NB4 (cell line): Measurements from ENCODE around the gene PHACTR2.

ENCODE experiments used
- POLR2A ChIP-seq: IDR thresholded peaks from 2 replicates; pipeline ENCODE4 v1.6.1; 2011; ENCODE audit warnings: mild to moderate bottlenecking; ENCODE audit not compliant: insufficient read length; ENCODE audit errors: extremely low read depth
- TF ChIP-seq, protein P1 (sequence below): IDR thresholded peaks from one replicate; pipeline ENCODE4 v1.5.1; 2012; ENCODE audit warnings: low read depth, low read length

GRCh38 chr6:143707697-143708096 lies 29.9 kb downstream of the PHACTR2 start:
- TF ChIP-seq, protein P1, sequence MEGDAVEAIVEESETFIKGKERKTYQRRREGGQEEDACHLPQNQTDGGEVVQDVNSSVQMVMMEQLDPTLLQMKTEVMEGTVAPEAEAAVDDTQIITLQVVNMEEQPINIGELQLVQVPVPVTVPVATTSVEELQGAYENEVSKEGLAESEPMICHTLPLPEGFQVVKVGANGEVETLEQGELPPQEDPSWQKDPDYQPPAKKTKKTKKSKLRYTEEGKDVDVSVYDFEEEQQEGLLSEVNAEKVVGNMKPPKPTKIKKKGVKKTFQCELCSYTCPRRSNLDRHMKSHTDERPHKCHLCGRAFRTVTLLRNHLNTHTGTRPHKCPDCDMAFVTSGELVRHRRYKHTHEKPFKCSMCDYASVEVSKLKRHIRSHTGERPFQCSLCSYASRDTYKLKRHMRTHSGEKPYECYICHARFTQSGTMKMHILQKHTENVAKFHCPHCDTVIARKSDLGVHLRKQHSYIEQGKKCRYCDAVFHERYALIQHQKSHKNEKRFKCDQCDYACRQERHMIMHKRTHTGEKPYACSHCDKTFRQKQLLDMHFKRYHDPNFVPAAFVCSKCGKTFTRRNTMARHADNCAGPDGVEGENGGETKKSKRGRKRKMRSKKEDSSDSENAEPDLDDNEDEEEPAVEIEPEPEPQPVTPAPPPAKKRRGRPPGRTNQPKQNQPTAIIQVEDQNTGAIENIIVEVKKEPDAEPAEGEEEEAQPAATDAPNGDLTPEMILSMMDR: no peak
- TF ChIP-seq POLR2A: no peak
